ENCODE results near the gene WDR89.
A peak's percentile ranks its signal among the peaks of the same experiment; 100 is the strongest.
"Not testable (repeated sequence)": the region's sequence is repeated elsewhere in the genome, so short reads cannot be mapped to it uniquely, and the experiment has no call there.

The WDR89 gene

DNA sequence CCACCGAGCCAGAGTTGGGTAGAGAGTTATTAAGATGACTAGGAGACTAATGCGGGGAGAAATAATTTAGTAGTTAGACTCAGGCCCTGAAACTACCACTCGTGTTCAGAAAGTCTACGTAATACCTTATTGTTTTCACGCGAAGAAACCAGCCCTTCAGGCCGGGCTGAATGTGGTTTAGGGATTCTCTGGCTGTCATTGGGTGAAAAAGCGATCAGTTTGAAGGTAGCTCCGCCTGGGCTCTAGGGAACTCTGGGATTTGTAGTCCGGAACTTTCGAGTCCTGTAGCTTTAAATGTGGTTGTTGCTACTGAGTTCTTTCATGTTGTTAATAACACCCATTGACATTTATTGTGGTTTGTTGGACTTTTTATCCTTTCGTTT, 549 bp upstream of the WDR89 start:
- TF ChIP-seq GABPA (IDR thresholded peaks at IDR 0.05; ENCODE audit: low read depth), result peak; percentile 62; the same call in 1 of the 2 replicates
- TF ChIP-seq, protein P1, sequence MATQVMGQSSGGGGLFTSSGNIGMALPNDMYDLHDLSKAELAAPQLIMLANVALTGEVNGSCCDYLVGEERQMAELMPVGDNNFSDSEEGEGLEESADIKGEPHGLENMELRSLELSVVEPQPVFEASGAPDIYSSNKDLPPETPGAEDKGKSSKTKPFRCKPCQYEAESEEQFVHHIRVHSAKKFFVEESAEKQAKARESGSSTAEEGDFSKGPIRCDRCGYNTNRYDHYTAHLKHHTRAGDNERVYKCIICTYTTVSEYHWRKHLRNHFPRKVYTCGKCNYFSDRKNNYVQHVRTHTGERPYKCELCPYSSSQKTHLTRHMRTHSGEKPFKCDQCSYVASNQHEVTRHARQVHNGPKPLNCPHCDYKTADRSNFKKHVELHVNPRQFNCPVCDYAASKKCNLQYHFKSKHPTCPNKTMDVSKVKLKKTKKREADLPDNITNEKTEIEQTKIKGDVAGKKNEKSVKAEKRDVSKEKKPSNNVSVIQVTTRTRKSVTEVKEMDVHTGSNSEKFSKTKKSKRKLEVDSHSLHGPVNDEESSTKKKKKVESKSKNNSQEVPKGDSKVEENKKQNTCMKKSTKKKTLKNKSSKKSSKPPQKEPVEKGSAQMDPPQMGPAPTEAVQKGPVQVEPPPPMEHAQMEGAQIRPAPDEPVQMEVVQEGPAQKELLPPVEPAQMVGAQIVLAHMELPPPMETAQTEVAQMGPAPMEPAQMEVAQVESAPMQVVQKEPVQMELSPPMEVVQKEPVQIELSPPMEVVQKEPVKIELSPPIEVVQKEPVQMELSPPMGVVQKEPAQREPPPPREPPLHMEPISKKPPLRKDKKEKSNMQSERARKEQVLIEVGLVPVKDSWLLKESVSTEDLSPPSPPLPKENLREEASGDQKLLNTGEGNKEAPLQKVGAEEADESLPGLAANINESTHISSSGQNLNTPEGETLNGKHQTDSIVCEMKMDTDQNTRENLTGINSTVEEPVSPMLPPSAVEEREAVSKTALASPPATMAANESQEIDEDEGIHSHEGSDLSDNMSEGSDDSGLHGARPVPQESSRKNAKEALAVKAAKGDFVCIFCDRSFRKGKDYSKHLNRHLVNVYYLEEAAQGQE (IDR thresholded peaks at IDR 0.05; ENCODE audit: insufficient replicate concordance, low read depth), result peak; percentile 4
- TF ChIP-seq, protein P2, sequence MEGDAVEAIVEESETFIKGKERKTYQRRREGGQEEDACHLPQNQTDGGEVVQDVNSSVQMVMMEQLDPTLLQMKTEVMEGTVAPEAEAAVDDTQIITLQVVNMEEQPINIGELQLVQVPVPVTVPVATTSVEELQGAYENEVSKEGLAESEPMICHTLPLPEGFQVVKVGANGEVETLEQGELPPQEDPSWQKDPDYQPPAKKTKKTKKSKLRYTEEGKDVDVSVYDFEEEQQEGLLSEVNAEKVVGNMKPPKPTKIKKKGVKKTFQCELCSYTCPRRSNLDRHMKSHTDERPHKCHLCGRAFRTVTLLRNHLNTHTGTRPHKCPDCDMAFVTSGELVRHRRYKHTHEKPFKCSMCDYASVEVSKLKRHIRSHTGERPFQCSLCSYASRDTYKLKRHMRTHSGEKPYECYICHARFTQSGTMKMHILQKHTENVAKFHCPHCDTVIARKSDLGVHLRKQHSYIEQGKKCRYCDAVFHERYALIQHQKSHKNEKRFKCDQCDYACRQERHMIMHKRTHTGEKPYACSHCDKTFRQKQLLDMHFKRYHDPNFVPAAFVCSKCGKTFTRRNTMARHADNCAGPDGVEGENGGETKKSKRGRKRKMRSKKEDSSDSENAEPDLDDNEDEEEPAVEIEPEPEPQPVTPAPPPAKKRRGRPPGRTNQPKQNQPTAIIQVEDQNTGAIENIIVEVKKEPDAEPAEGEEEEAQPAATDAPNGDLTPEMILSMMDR (IDR thresholded peaks at IDR 0.05; ENCODE audit: insufficient read depth, low read length), result no peak
- peak; percentile 91 for DNase-seq (ENCODE audit: low read depth in 1 of 2, low spot score in 1 of 2)
- Histone ChIP-seq H3K27ac (replicated peaks) (peak overlapping the region; percentile 88), H3K27me3 (ENCODE audit: insufficient read depth, poor library complexity, severe bottlenecking) (no peaks in the 10 kb centered on the region), H3K4me3 (replicated peaks; ENCODE audit: insufficient read depth, low read length) (peak overlapping the region; percentile 64)

DNA sequence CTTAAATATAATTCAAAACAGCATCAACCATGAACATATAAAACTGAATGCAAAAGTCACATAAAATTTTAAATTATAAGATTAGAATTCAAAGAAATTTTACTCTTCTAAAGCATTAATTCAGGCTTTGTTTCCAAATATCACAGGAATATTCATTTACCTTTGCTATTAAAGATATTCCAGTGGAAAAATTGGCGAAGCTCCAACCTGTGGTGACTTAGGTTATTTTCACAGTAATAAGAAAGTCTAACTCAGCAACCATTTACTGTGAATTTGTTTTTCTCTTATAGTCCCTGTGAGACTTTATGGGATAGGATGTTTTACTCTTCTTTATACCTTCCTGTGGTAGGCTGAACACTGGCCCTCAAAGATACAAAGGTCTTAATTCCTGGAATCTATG, 3.2 kb downstream of the WDR89 start:
- H3K4me3 ChIP-seq (replicated peaks; ENCODE audit: insufficient read depth, low read length), result no peak overlapping the region
- no peak for TF ChIP-seq SPI1 (IDR thresholded peaks at IDR 0.05; ENCODE audit: borderline replicate concordance, low read depth)
- no peak for DNase-seq (ENCODE audit: low read depth in 1 of 2, low spot score in 1 of 2)
- H3K27me3 ChIP-seq (ENCODE audit: insufficient read depth, poor library complexity, severe bottlenecking), result no peaks in the 10 kb centered on the region
- no peak overlapping the region for H3K27ac ChIP-seq (replicated peaks)

DNA sequence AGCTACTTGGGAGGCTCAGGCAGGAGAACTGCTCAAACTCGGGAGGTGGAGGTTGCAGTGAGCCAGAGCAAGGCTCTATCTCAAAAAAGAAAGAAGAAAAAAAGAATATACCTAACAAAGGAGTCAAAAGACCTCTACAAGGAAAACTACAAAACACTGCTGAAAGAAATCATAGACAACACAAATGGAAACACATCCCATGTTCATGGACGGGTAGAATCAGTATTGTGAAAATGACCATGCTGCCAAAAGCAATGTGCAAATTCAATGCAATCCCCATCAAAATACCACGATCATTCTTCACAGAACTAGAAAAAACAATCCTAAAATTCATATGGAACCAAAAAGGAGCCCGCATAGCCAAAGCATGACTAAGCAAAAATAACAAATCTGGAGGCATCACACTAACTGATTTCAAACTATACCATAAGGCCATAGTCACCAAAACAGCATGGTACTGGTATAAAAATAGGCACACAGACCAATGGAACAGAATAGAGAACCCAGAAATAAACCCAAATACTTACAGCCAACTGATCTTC, 5.5 kb downstream of the WDR89 start:
- H3K27me3 ChIP-seq (ENCODE audit: insufficient read depth, poor library complexity, severe bottlenecking); H3K27ac ChIP-seq (replicated peaks); H3K4me3 ChIP-seq (replicated peaks; ENCODE audit: insufficient read depth, low read length); DNase-seq (ENCODE audit: low read depth in 1 of 2, low spot score in 1 of 2): not testable (repeated sequence)

DNA sequence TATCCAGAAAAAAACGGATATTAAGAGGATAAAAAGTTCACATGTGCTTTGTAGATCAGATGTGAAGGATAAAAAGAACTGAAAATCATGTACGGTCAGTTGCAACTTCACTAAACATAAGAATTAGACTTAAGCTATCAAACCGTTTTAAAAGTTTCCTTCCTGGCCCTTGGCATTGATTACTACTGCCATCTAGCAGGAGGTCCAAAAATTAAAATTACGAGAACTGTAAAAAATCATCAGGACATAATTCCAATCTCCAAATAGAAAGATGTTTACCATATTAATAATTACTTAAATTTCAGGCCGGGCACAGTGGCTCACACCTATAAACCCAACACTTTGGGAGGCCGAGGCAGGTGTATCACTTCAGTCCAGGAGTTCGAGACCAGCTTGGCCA, 7.9 kb downstream of the WDR89 start:
- Histone ChIP-seq H3K4me3 (replicated peaks; ENCODE audit: insufficient read depth, low read length) (no peak overlapping the region), H3K27me3 (ENCODE audit: insufficient read depth, poor library complexity, severe bottlenecking) (no peaks in the 10 kb centered on the region), H3K27ac (replicated peaks) (no peak overlapping the region)
- TF ChIP-seq, protein P2 (IDR thresholded peaks at IDR 0.05; ENCODE audit: insufficient read depth, low read length), result no peak
- TF ChIP-seq, protein P1 (IDR thresholded peaks at IDR 0.05; ENCODE audit: insufficient replicate concordance, low read depth), result no peak
- TF ChIP-seq SPI1 (IDR thresholded peaks at IDR 0.05; ENCODE audit: borderline replicate concordance, low read depth) (no peak), GABPA (IDR thresholded peaks at IDR 0.05; ENCODE audit: low read depth) (no peak), POLR2AphosphoS5 (IDR thresholded peaks at IDR 0.05; ENCODE audit: low read depth) (no peak)
- DNase-seq (ENCODE audit: low read depth in 1 of 2, low spot score in 1 of 2), result no peak

DNA sequence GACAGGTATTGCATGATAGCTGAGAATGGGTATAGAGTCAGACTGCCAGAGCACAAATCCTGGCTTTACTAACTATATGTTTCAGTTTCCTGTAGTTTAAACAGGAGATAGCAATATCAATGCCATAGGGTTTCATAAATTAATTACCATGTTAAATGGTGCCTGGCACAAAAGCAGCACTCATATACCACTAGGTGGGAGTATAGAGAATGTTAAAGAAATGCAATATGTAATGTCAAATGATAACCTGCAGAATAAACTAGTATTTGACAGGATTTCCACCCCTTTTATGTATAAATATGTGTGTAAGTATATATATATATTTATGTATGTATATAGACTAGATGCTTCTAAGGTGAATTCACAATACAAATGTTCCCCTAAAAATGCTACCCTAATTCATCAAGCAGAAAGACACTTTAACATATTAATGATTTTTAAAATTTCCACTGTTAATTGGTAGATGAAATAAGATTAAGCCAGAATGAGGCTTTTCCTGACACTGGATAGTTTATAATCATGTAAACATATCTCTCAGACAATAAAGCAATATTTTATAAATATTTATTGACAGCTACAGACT, 8.6 kb downstream of the WDR89 start:
- TF ChIP-seq, protein P2 (IDR thresholded peaks at IDR 0.05; ENCODE audit: insufficient read depth, low read length), result peak; percentile 30
- TF ChIP-seq GABPA (IDR thresholded peaks at IDR 0.05; ENCODE audit: low read depth), result no peak
- no peak for DNase-seq (ENCODE audit: low read depth in 1 of 2, low spot score in 1 of 2)
- Histone ChIP-seq H3K4me3 (replicated peaks; ENCODE audit: insufficient read depth, low read length) (no peak overlapping the region), H3K27me3 (ENCODE audit: insufficient read depth, poor library complexity, severe bottlenecking) (no peaks in the 10 kb centered on the region), H3K27ac (replicated peaks) (no peak overlapping the region)
